ENCODE data around the gene SYT5. TPM values are rescaled to one million over a fixed set of nuclear protein-coding genes. Genes with fewer than 3 reads are reported as not detected.

SYT5 gene
- total and polyA plus RNA-seq, 2 of the 13 experiments (the other 11 are each of a cell fraction or from before 2014, with no cell fraction given): not detected

- intact Hi-C loops (cut with micrococcal nuclease; ENCODE audit: unreplicated experiment) (no loop called here), in situ Hi-C loops (cut with HindIII; ENCODE audit: extremely low pct_ligation_motif_present, low pct_unique_long_range_greater_than_20kb) (no loop called here)
- FAIRE-seq: no peak
- no peak overlapping the region for H2AFZ ChIP-seq (ENCODE audit: low read length)
- 17% methylated on average over 1 of the region's 2 CpGs for WGBS (ENCODE audit: low lambda C conversion rate)
- no peak overlapping the region for H3K27ac ChIP-seq (ENCODE audit: extremely low read length, insufficient read depth, low read length)
- CTCF ChIA-PET (ENCODE audit: low intra/inter-chr PET ratio, low total read pairs): no interaction called here
- no peaks in the 10 kb centered on the region for H3K9me3 ChIP-seq (ENCODE audit: low read length)
- H3K4me3 ChIP-seq (replicated peaks in 1 of 3; ENCODE audit: insufficient read depth in 1 of 3, low read depth in 2 of 3, low read length in 3 of 3): no peak overlapping the region
- H3K79me2 ChIP-seq (ENCODE audit: insufficient read depth, low read length): no peaks in the 10 kb centered on the region
- POLR2A ChIA-PET: interaction anchor here (1.1 kb wide), 1 partner anchor 31 kb away, joined by 3 read pairs; no protein-coding TSS in a partner anchor
- peaks cover 13% of the 10 kb centered on the region; the same call in 1 of the 2 replicates for H4K20me1 ChIP-seq (ENCODE audit: insufficient read depth, low read length)
- H3K9ac ChIP-seq (ENCODE audit: insufficient read depth, low read depth, low read length): no peak overlapping the region
- H3K36me3 ChIP-seq (replicated peaks in 1 of 2; ENCODE audit: control insufficient read depth in 1 of 2, insufficient read depth in 2 of 2, low read length in 2 of 2): peaks cover 0 to 1% of the 10 kb centered on the region in 2 experiments; a peak in 1 of 5 replicates
- TF ChIP-seq THAP11 (CRISPR knock-in tag; IDR thresholded peaks at IDR 0.05): peak; percentile 44; the same call in 1 of the 2 replicates
- 0 out of 2 replicates have a peak, but pooled peaks have one; percentile 19 for TF ChIP-seq YEATS2 (CRISPR knock-in tag; IDR thresholded peaks at IDR 0.05; ENCODE audit: borderline replicate concordance)
- TF ChIP-seq ZNF788 (CRISPR knock-in tag; IDR thresholded peaks at IDR 0.05; ENCODE audit: borderline replicate concordance): no peak
- TF ChIP-seq GABPA (IDR thresholded peaks at IDR 0.05; ENCODE audit: low read depth, low read length): no peak
- TF ChIP-seq GABPA (CRISPR knock-in tag; IDR thresholded peaks at IDR 0.05; ENCODE audit: low read depth): peak; percentile 48; the same call in 1 of the 2 replicates
- peaks cover 3 to 48% of the 10 kb centered on the region in 2 experiments for H3K27me3 ChIP-seq (ENCODE audit: control insufficient read depth in 1 of 2, insufficient read depth in 2 of 2, low read length in 2 of 2)
- DNase-seq (ENCODE audit: low spot score): no peak
- peaks cover 31% of the 10 kb centered on the region for H3K4me1 ChIP-seq (ENCODE audit: insufficient read depth, low read length)
- no peak for ATAC-seq
- H3K4me2 ChIP-seq (ENCODE audit: low read depth, low read length): no peak overlapping the region
- no TSS peak for BruUV-seq (replicated peaks)
Observed at GRCh38 chr19:55176076-55176475, 4.0 kb downstream of the SYT5 start.

GRCh38 chr19:55175117-55175867 lies 4.8 kb downstream of the SYT5 start:
- in situ Hi-C loops (cut with HindIII; ENCODE audit: extremely low pct_ligation_motif_present, low pct_unique_long_range_greater_than_20kb): no loop called here
- intact Hi-C loops (cut with micrococcal nuclease; ENCODE audit: unreplicated experiment): no loop called here
- Histone ChIP-seq H3K9ac (ENCODE audit: insufficient read depth, low read depth, low read length) (no peak overlapping the region), H4K20me1 (ENCODE audit: insufficient read depth, low read length) (peaks cover 6% of the 10 kb centered on the region; the same call in 1 of the 2 replicates), H3K36me3 (replicated peaks in 1 of 2; ENCODE audit: control insufficient read depth in 1 of 2, insufficient read depth in 2 of 2, low read length in 2 of 2) (no peaks in the 10 kb centered on the region), H3K79me2 (ENCODE audit: insufficient read depth, low read length) (no peaks in the 10 kb centered on the region), H2AFZ (ENCODE audit: low read length) (no peak overlapping the region), H3K27ac (ENCODE audit: extremely low read length, insufficient read depth, low read length) (no peak overlapping the region), H3K4me1 (ENCODE audit: insufficient read depth, low read length) (peaks cover 31% of the 10 kb centered on the region), H3K9me3 (ENCODE audit: low read length) (no peaks in the 10 kb centered on the region), H3K4me3 (replicated peaks in 1 of 3; ENCODE audit: insufficient read depth in 1 of 3, low read depth in 2 of 3, low read length in 3 of 3) (no peak overlapping the region), H3K27me3 (ENCODE audit: control insufficient read depth in 1 of 2, insufficient read depth in 2 of 2, low read length in 2 of 2) (peaks cover 3 to 48% of the 10 kb centered on the region in 2 experiments), H3K4me2 (ENCODE audit: low read depth, low read length) (no peak overlapping the region)
- ChIA-PET POLR2A (interaction anchor here (1.1 kb wide), 1 partner anchor 32 kb away, joined by 3 read pairs; no protein-coding TSS in a partner anchor), CTCF (ENCODE audit: low intra/inter-chr PET ratio, low total read pairs) (no interaction called here)
- 68% methylated on average over 13 of the region's 43 CpGs for whole genome bisulfite sequencing (ENCODE audit: low lambda C conversion rate)
- DNase-seq (ENCODE audit: low spot score): no peak
- ATAC-seq: no peak
- no peak for FAIRE-seq
- TF ChIP-seq AHDC1 (CRISPR knock-in tag; IDR thresholded peaks at IDR 0.05; ENCODE audit: borderline replicate concordance): no peak
- no peak for TF ChIP-seq ZMYM3 (CRISPR knock-in tag; IDR thresholded peaks at IDR 0.05)
- no peak for TF ChIP-seq ZNF644 (CRISPR knock-in tag; IDR thresholded peaks at IDR 0.05; ENCODE audit: low read depth)
- TF ChIP-seq, protein P1, sequence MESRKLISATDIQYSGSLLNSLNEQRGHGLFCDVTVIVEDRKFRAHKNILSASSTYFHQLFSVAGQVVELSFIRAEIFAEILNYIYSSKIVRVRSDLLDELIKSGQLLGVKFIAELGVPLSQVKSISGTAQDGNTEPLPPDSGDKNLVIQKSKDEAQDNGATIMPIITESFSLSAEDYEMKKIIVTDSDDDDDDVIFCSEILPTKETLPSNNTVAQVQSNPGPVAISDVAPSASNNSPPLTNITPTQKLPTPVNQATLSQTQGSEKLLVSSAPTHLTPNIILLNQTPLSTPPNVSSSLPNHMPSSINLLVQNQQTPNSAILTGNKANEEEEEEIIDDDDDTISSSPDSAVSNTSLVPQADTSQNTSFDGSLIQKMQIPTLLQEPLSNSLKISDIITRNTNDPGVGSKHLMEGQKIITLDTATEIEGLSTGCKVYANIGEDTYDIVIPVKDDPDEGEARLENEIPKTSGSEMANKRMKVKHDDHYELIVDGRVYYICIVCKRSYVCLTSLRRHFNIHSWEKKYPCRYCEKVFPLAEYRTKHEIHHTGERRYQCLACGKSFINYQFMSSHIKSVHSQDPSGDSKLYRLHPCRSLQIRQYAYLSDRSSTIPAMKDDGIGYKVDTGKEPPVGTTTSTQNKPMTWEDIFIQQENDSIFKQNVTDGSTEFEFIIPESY (CRISPR knock-in tag; IDR thresholded peaks at IDR 0.05): peak; percentile 43; the same call in 1 of the 2 replicates
- TF ChIP-seq MBD4 (IDR thresholded peaks at IDR 0.05; ENCODE audit: borderline replicate concordance, low read length): no peak
- BruUV-seq (replicated peaks): no TSS peak
